ENCODE data around the gene CAPS. TPM values are rescaled to one million over a fixed set of nuclear protein-coding genes. Genes with fewer than 3 reads are reported as not detected.
A peak's percentile ranks its signal among the peaks of the same experiment; 100 is the strongest.

The CAPS gene
- total RNA-seq, 1 donor from 2014 or later: 3.8 TPM

DNA sequence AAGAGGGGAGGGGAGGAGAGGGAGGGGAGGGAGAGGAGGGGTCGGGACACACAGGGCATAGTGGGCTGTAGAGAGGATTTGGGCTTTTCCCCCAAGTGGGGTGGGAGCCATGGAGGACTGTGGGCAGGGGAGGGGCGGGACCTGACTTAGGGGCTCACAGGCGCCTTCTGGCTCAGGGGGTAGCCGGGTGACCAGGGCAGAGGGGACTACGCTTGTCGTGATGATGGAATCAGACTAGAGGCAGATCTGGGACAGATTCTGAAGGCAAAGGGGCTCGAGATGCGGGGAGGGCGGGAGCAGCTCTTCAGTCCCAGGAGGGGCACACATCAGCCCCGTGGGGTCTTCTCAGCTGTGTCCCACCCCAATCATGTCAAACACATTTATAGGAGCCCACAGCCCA, 24.0 kb upstream of the CAPS start:
- intact Hi-C loops (cut with DNase I): no loop called here
- ATAC-seq (no peak), DNase-seq (ENCODE audit: missing footprints) (no peak)

DNA sequence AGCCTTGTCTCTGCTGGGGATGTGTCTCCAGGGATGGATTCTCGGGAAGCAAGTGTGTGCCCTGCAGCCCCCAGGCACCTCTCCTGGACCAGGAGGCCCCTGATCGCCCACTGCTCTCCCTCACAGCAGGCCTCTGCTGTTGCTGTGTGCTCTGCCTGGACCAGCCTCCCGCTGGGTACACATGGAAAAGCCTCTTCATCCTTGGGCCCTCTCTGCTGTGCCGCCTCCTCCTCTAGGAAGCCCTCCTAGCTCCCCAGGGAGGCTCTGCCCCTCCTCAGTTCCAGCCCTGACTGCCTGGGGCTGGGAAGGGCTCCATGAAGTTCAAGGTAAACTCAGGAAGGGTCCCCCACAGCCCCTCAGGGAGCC, 22.5 kb upstream of the CAPS start:
- no peak for DNase-seq (ENCODE audit: missing footprints)
- intact Hi-C loops (cut with DNase I): no loop called here
- ATAC-seq: no peak

- intact Hi-C loops (cut with DNase I): loop anchor here (1.0 kb wide), 1 partner anchor 88 kb away; no protein-coding TSS in a partner anchor
- no peak for DNase-seq (ENCODE audit: missing footprints)
- ATAC-seq: peak; percentile 61
These were observed 21.9 kb upstream of the CAPS start for GRCh38 chr19:5891938-5892771.

DNA sequence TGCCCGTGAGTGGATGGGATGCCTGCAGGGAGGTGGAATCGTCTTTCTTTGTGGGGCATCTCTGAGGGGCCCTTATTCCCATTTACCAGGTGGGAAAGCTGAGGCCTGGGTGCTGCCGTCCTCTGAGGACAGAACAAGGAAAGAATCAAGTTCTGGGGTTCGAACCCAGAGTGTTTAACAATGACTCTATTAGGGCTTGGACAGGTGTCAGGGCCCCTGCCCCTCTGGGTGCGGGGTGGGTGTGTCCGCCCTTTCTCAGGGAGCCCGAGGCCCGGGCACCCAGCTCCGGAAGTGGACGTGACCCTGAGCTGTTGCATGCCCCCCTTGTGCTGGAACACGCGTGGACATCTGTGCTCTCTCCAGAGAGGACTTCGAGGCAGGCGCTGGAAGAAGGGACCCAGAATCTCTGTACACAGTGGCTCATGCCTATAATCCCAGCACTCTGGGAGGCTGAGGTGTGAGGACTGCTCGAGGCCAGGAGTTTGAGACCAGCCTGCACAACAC, 21.2 kb upstream of the CAPS start:
- ATAC-seq (no peak), DNase-seq (ENCODE audit: missing footprints) (no peak)
- intact Hi-C loops (cut with DNase I): loop anchor here (1.0 kb wide), 1 partner anchor 89 kb away; no protein-coding TSS in a partner anchor

DNA sequence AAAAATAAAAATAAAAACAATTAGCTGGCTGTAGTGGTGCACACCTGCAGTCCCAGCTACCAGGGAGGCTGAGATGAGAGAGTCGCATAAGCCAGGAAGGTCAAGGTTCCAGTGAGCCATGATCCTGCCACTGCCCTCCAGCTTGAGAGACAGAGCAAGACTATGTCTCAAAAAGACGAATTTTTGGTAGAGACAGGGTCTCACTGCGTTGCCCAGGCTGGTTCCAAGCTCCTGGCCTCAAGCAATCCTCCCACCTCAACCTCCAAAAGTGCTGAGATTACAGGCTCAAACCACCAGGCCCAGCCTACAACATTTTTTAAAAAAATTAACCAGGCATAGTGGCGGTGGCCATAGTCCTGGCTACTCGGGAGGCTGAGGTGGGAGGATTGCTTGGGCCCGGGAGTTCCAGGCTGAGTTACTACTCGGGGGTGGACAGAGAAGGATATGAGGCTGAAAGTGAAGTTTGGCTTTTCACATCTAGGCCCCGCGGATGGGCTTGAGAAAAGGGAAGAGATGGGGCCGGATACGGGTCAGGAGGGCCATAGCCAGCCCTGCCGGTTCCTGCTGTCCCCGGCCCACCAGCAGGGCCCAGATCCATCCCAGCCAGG, 20.7 kb upstream of the CAPS start:
- no peak for ATAC-seq
- intact Hi-C loops (cut with DNase I): no loop called here

DNA sequence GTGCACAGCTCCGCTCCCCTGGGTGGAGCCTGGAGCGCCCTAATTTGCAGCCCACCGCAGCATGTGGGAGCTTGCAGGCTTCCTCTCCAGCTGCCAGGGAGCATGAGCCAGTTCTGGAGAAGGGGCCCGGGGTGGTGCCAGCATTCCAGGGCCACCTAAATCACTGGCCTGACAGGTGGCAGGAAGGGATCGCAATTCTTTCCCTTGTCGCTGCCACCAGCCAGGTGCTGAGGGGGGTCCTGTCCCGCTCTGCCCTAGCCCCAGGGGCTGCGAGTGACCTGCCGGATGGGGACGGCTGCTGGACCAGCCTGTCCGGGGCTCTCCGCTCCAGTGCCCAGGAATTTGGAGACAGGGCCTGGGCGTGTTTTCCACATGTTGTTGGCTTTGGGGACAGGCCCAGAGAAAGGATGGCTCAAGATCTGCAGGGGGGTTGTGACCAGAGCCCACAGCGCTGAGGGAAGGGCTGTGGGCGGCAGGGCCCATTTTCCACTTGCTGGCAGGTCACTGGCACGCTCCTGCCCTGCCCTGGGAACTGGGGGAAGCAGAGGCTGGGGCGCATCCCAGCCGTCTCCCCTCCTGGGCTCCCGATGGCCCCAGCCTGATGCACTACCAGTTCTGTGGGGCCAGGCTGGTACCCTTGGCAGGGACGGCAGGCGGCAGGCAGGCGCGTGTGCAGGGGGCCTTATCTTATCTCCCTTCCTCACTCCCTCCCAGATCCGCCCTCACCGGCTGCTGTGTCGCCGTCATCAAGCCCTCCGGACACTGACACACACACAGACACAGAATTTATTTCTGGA, 19.9 kb upstream of the CAPS start:
- DNase-seq (ENCODE audit: missing footprints) (no peak), ATAC-seq (peak; percentile 49)
- intact Hi-C loops (cut with DNase I): loop anchor here (2.0 kb wide), 1 partner anchor 65 kb away; no protein-coding TSS in a partner anchor

More for the DNA sequence above, 20.7 kb upstream of the CAPS start:
- no peak for DNase-seq (ENCODE audit: missing footprints)

GRCh38 chr19:5894704-5895349, 19.2 kb upstream of the CAPS start:
- DNase-seq (ENCODE audit: missing footprints): no peak

GRCh38 chr19:5895409-5895808, 18.6 kb upstream of the CAPS start:
- DNase-seq (ENCODE audit: missing footprints): no peak
- intact Hi-C loops (cut with DNase I): loop anchor here (2.0 kb wide), 1 partner anchor 67 kb away; no protein-coding TSS in a partner anchor
- ATAC-seq: peak; percentile 25

More at GRCh38 chr19:5894704-5895349, 19.2 kb upstream of the CAPS start:
- ATAC-seq: peak; percentile 4
- intact Hi-C loops (cut with DNase I): loop anchor here (2.0 kb wide), 1 partner anchor 66 kb away; no protein-coding TSS in a partner anchor

DNA sequence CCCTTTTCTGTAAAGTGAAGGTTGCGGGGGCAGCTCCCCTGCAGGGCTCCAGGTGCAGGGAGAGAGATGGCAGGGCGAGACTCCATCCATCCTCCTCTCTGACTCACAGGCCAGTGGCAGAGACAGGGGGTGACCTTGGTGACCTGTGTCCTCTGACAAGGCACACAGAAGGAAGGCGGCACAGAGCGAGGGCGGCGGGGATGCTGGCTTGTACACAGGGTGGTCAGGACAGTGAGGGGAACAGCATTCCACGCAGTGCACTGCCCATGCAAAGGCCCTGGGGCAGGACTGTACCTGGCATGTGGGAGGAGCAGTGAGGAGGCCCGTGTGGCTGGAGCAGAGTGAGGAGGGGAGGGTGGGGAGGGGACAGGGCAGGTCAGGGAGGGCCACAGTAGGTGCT, 18.2 kb upstream of the CAPS start:
- intact Hi-C loops (cut with DNase I): loop anchor here (2.0 kb wide), 1 partner anchor 67 kb away; no protein-coding TSS in a partner anchor
- ATAC-seq: no peak
- no peak for DNase-seq (ENCODE audit: missing footprints)

DNA sequence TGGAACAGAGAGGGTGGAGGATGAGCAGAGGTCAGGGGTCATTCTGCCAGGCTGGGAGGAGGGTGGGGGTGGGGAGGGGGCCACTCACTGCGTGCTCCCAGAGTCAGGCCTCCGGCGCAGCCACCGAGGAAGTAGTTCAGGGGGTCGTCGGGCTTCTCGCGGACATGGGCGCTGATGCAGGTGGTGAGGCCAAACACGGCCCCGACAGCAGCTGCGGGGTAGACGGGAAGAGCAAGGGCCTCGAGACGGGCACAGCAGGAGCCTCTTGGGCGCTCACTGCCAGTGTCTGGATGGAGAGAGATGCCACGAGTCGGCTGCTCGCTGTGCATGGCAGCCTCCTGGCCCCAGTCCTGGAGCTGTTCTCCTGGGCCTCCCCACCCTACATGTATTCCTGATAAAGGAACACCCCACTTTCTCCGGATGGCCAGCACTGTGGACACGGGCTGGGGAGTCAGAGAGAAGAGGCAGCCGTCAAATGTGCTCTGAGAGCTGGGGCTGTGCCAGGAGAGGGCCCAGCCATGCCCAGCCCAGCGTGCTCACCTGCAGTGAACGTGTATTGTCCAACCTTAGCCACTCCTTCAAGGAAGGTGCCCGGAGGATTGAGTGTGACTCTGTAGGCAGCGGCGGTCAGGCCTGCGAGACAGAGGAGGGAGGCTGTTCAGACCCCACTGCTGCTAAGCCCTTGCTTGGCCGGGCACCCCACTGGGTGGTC, 17.5 kb upstream of the CAPS start:
- ATAC-seq (no peak), DNase-seq (ENCODE audit: missing footprints) (no peak)
- intact Hi-C loops (cut with DNase I): no loop called here

- ATAC-seq: no peak
- intact Hi-C loops (cut with DNase I): no loop called here
- no peak for DNase-seq (ENCODE audit: missing footprints)
These were observed 16.7 kb upstream of the CAPS start for GRCh38 chr19:5897189-5897969.

GRCh38 chr19:5899728-5900526, 14.1 kb upstream of the CAPS start:
- intact Hi-C loops (cut with DNase I): loop anchor here (5.0 kb wide), 1 partner anchor 67 kb away; no protein-coding TSS in a partner anchor
- no peak for DNase-seq (ENCODE audit: missing footprints)
- ATAC-seq: no peak

DNA sequence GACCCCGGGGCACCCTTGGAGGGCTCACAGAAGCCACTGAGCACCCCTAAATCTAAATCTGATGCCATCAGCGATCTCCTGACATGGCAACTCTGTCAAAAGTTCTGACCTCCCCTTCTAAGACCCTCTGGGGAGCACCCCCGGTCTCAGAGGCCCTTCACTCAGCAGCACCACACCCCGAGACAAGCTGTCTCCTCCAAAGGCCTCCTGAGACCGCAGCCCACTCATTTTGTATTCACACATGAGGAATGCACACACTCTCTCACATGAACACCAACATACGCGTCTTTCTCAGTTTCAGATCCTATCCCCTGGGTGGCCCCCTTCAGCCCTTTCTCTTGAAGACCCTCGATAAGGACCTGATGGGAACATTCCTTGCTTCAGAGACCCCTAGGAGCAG, 13.1 kb upstream of the CAPS start:
- no peak for DNase-seq (ENCODE audit: missing footprints)
- intact Hi-C loops (cut with DNase I): loop anchor here (5.0 kb wide), 1 partner anchor 66 kb away; no protein-coding TSS in a partner anchor
- ATAC-seq: no peak

- DNase-seq (ENCODE audit: missing footprints): no peak
- no peak for ATAC-seq
- intact Hi-C loops (cut with DNase I): loop anchor here (5.0 kb wide), 1 partner anchor 64 kb away; no protein-coding TSS in a partner anchor
These were observed 10.9 kb upstream of the CAPS start for GRCh38 chr19:5903056-5903623.

GRCh38 chr19:5903624-5904351, 10.3 kb upstream of the CAPS start, which contains the start of gene NDUFA11:
Gene NDUFA11, minus strand, starts transcription at chr19:5903790. Its CDS starts 82 bp downstream, at chr19:5903708.
- ATAC-seq (peak; percentile 83), DNase-seq (ENCODE audit: missing footprints) (peak; percentile 98)
- intact Hi-C loops (cut with DNase I): loop anchor here (1.0 to 5.0 kb wide), 2 partner anchors 64 to 470 kb away; no protein-coding TSS in a partner anchor
